ENCODE results near the gene ARID3B. TPM values are rescaled to one million over a fixed set of nuclear protein-coding genes. Genes with fewer than 3 reads are reported as not detected.

Gene ARID3B
- total RNA-seq, 4 donors from 2014 or later: 6.7 to 12.3 (median 8.4) TPM

- H3K9me3 ChIP-seq: no peaks in the 10 kb centered on the region
- H3K4me3 ChIP-seq: no peak overlapping the region
- no peak for DNase-seq (ENCODE audit: low spot score in 2 of 2)
- H3K4me1 ChIP-seq: no peaks in the 10 kb centered on the region
- TF ChIP-seq POLR2AphosphoS5 (IDR thresholded peaks at IDR 0.05): no peak
- TF ChIP-seq, protein P1, sequence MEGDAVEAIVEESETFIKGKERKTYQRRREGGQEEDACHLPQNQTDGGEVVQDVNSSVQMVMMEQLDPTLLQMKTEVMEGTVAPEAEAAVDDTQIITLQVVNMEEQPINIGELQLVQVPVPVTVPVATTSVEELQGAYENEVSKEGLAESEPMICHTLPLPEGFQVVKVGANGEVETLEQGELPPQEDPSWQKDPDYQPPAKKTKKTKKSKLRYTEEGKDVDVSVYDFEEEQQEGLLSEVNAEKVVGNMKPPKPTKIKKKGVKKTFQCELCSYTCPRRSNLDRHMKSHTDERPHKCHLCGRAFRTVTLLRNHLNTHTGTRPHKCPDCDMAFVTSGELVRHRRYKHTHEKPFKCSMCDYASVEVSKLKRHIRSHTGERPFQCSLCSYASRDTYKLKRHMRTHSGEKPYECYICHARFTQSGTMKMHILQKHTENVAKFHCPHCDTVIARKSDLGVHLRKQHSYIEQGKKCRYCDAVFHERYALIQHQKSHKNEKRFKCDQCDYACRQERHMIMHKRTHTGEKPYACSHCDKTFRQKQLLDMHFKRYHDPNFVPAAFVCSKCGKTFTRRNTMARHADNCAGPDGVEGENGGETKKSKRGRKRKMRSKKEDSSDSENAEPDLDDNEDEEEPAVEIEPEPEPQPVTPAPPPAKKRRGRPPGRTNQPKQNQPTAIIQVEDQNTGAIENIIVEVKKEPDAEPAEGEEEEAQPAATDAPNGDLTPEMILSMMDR (IDR thresholded peaks at IDR 0.05): no peak
- TF ChIP-seq EP300 (IDR thresholded peaks at IDR 0.05): no peak
- TF ChIP-seq POLR2A (IDR thresholded peaks at IDR 0.05): no peak
- H3K27me3 ChIP-seq: no peaks in the 10 kb centered on the region
- WGBS: 89% methylated on average over 1 of the region's 1 CpG
- H3K27ac ChIP-seq: no peak overlapping the region
- peaks cover 9% of the 10 kb centered on the region for H3K36me3 ChIP-seq
Measured at GRCh38 chr15:74568594-74568993, 27.6 kb downstream of the ARID3B start.

DNA sequence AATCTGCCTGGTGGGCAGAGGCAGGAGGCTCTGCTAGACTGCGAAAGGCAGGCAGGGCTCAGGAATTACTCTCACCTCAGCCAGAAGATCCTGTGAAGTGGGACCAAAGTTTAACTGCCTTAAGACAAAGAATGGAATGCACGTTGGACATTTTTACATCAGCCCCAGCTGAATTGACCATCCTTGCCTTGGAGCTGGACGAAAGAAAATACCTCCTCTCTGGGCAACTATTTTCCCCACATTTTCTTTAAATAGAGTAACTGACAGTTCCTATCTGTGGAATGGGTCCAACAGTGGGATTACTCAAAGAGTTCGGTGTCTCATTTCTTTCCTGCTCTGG is 28.7 kb downstream of the ARID3B start:
- no peaks in the 10 kb centered on the region for H3K4me1 ChIP-seq
- DNase-seq (ENCODE audit: low spot score in 2 of 2): no peak
- H3K9me3 ChIP-seq: no peaks in the 10 kb centered on the region
- H3K27me3 ChIP-seq: no peaks in the 10 kb centered on the region
- TF ChIP-seq, protein P1 (IDR thresholded peaks at IDR 0.05): no peak
- no peak for TF ChIP-seq EP300 (IDR thresholded peaks at IDR 0.05)
- no peak for TF ChIP-seq POLR2AphosphoS5 (IDR thresholded peaks at IDR 0.05)
- TF ChIP-seq POLR2A (IDR thresholded peaks at IDR 0.05): no peak
- peaks cover 20% of the 10 kb centered on the region for H3K36me3 ChIP-seq
- H3K27ac ChIP-seq: no peak overlapping the region
- H3K4me3 ChIP-seq: no peak overlapping the region
- 92% methylated on average over 4 of the region's 4 CpGs for WGBS

- Histone ChIP-seq H3K27ac (no peak overlapping the region), H3K4me1 (no peaks in the 10 kb centered on the region), H3K4me3 (no peak overlapping the region), H3K9me3 (no peaks in the 10 kb centered on the region), H3K27me3 (no peaks in the 10 kb centered on the region), H3K36me3 (peaks cover 28% of the 10 kb centered on the region)
- no peak for DNase-seq (ENCODE audit: low spot score in 2 of 2)
- TF ChIP-seq EP300 (IDR thresholded peaks at IDR 0.05): no peak
- no peak for TF ChIP-seq POLR2AphosphoS5 (IDR thresholded peaks at IDR 0.05)
- TF ChIP-seq POLR2A (IDR thresholded peaks at IDR 0.05): no peak
- TF ChIP-seq, protein P1 (IDR thresholded peaks at IDR 0.05): no peak
- 96% methylated on average over 3 of the region's 3 CpGs for WGBS
Measured at GRCh38 chr15:74571191-74571590, 30.2 kb downstream of the ARID3B start.

- no peak for DNase-seq (ENCODE audit: low spot score in 2 of 2)
- Histone ChIP-seq H3K27me3 (no peaks in the 10 kb centered on the region), H3K4me3 (no peak overlapping the region), H3K36me3 (peaks cover 40% of the 10 kb centered on the region), H3K4me1 (no peaks in the 10 kb centered on the region), H3K27ac (no peak overlapping the region), H3K9me3 (no peaks in the 10 kb centered on the region)
- TF ChIP-seq POLR2AphosphoS5 (IDR thresholded peaks at IDR 0.05) (no peak), EP300 (IDR thresholded peaks at IDR 0.05) (no peak), POLR2A (IDR thresholded peaks at IDR 0.05) (no peak)
- TF ChIP-seq, protein P1 (IDR thresholded peaks at IDR 0.05): no peak
- 98% methylated on average over 4 of the region's 4 CpGs for WGBS
Measured at GRCh38 chr15:74573987-74574386, 33.0 kb downstream of the ARID3B start.

GRCh38 chr15:74578496-74578994 is 37.5 kb downstream of the ARID3B start:
- Histone ChIP-seq H3K27ac (no peak overlapping the region), H3K4me1 (no peaks in the 10 kb centered on the region), H3K36me3 (peaks cover 32% of the 10 kb centered on the region), H3K27me3 (no peaks in the 10 kb centered on the region), H3K4me3 (no peak overlapping the region), H3K9me3 (no peaks in the 10 kb centered on the region)
- no peak for DNase-seq (ENCODE audit: low spot score in 2 of 2)
- WGBS: 96% methylated on average over 3 of the region's 3 CpGs
- no peak for TF ChIP-seq EP300 (IDR thresholded peaks at IDR 0.05)
- no peak for TF ChIP-seq POLR2AphosphoS5 (IDR thresholded peaks at IDR 0.05)
- TF ChIP-seq, protein P1 (IDR thresholded peaks at IDR 0.05): no peak
- no peak for TF ChIP-seq POLR2A (IDR thresholded peaks at IDR 0.05)

Data from suprapubic skin (tissue), 4 donors.